HCT116 (cell line): ENCODE measurements around the gene PIM3. TPM values are rescaled to one million over a fixed set of nuclear protein-coding genes. Genes with fewer than 3 reads are reported as not detected.

Experiments
- ATAC-seq: fragments of 200-7000 bp; cut with Tn5 transposase; 2 replicates; pipeline ENCODE4 v1.9.1; 2020; ENCODE audit warnings: mild to moderate bottlenecking, moderate library complexity
- BruUV-seq: library from RNA; stranded (reverse); fragments of 400-500 nt; replicated peaks from 2 replicates; lab custom pipeline; 2021; lab: Mats Ljungman, UMichigan
- CTCF ChIA-PET: fragments of 300-600 bp; sonication (Branson Sonifier 250); formaldehyde crosslinking; loops from one replicate; lab custom pipeline; 2021; ENCODE audit warnings: antibody characterized with exemption; lab: Charles Lee
- POLR2A ChIA-PET: fragments of 300-600, 350-600 bp; sonication (Branson Sonifier 250); formaldehyde crosslinking; loops from one replicate; lab custom pipeline; 2021; ENCODE audit warnings: antibody characterized with exemption; lab: Charles Lee
- RAD21 ChIA-PET, 2 experiments: fragments of 300-600 bp; sonication (Branson Sonifier 250); formaldehyde crosslinking; loops; one replicate each; lab custom pipeline; 2023; ENCODE audit warnings: low total read pairs in 2 of 2; ENCODE audit not compliant: uncharacterized antibody in 2 of 2, unreplicated experiment in 2 of 2, low non-redundant PET in 1 of 2; lab: Charles Lee
- DNase-seq: peaks from one replicate; pipeline ENCODE4 v3.0.0-alpha.2; 2010; ENCODE audit warnings: low read depth, low spot score
- H2AFZ ChIP-seq: fragments of 200-600 bp; shearing (Covaris generic), sonication (generic); 2 replicates; pipeline ENCODE4 v1.6.1; 2017; ENCODE audit warnings: low read depth, mixed run types, mixed read lengths, antibody characterized with exemption, low read length; ENCODE audit not compliant: poor library complexity, severe bottlenecking
- H3K27ac ChIP-seq: 2 replicates; pipeline ENCODE4 v1.5.1; 2012; ENCODE audit warnings: low read depth, low read length
- H3K27me3 ChIP-seq: fragments of 200-600 bp; sonication (generic); 2 replicates; pipeline ENCODE4 v1.6.1; 2016; ENCODE audit warnings: mixed run types, low read length, mixed read lengths; ENCODE audit not compliant: insufficient read depth
- H3K36me3 ChIP-seq, 2 experiments: fragments of 200-500 bp in 1 of 2; fragments of 200-600 bp in 1 of 2; sonication (Bioruptor generic) in 1 of 2; sonication (generic) in 1 of 2; 2 replicates each; pipeline versions ENCODE4 v1.5.1 to v1.6.1; 2014 to 2016; ENCODE audit warnings: low read length in 2 of 2, inconsistent platforms in 1 of 2, mixed read lengths in 1 of 2, mixed run types in 1 of 2; ENCODE audit not compliant: insufficient read depth in 2 of 2, control insufficient read depth in 1 of 2
- H3K4me1 ChIP-seq, 2 experiments: fragments of 200-600 bp in 1 of 2; sonication (generic) in 1 of 2; 2 replicates each; pipeline versions ENCODE4 v1.5.1 to v1.6.1; 2012 to 2017; ENCODE audit warnings: low read length in 2 of 2, inconsistent platforms in 1 of 2, mild to moderate bottlenecking in 1 of 2, mixed read lengths in 1 of 2, mixed run types in 1 of 2, moderate library complexity in 1 of 2; ENCODE audit not compliant: insufficient read depth in 2 of 2, control insufficient read depth in 1 of 2
- H3K4me2 ChIP-seq: fragments of 200-600 bp; sonication (generic); 2 replicates; pipeline ENCODE4 v1.6.1; 2017; ENCODE audit warnings: mixed run types, low read length, mixed read lengths
- H3K4me3 ChIP-seq, 2 experiments: fragments of 200-600 bp in 1 of 2; sonication (generic) in 1 of 2; replicated peaks in 1 of 2; 2 replicates each; pipeline ENCODE4 v1.5.1; 2011 to 2016; ENCODE audit warnings: low read length in 2 of 2, control low read depth in 1 of 2, low read depth in 1 of 2, mild to moderate bottlenecking in 1 of 2, mixed read lengths in 1 of 2, mixed run types in 1 of 2
- H3K79me2 ChIP-seq: fragments of 200-600 bp; sonication (generic); 2 replicates; pipeline ENCODE4 v1.6.1; 2017; ENCODE audit warnings: mild to moderate bottlenecking, mixed run types, low read length, moderate library complexity, mixed read lengths; ENCODE audit not compliant: insufficient read depth
- H3K9ac ChIP-seq: fragments of 200-600 bp; sonication (generic); 2 replicates; pipeline ENCODE4 v1.6.1; 2016; ENCODE audit warnings: low read length, mixed read lengths
- H3K9me2 ChIP-seq: fragments of 200-600 bp; sonication (generic), shearing (Covaris generic); 2 replicates; pipeline ENCODE4 v1.6.1; 2017; ENCODE audit warnings: mixed run types, mild to moderate bottlenecking, moderate library complexity; ENCODE audit not compliant: insufficient read depth
- H3K9me3 ChIP-seq, 2 experiments: fragments of 200-500 bp in 1 of 2; fragments of 200-600 bp in 1 of 2; sonication (Bioruptor generic) in 1 of 2; sonication (generic) in 1 of 2; 2 replicates each; pipeline ENCODE4 v1.6.1; 2014 to 2017; ENCODE audit warnings: low read length in 2 of 2, mixed read lengths in 2 of 2, inconsistent platforms in 1 of 2, low read depth in 1 of 2, mild to moderate bottlenecking in 1 of 2, mixed run types in 1 of 2, moderate library complexity in 1 of 2; ENCODE audit not compliant: control insufficient read depth in 1 of 2, insufficient read depth in 1 of 2
- H4K20me1 ChIP-seq: fragments of 200-600 bp; sonication (generic), shearing (Covaris generic); 2 replicates; pipeline ENCODE4 v1.6.1; 2017; ENCODE audit warnings: mixed run types, mild to moderate bottlenecking, moderate library complexity; ENCODE audit not compliant: insufficient read depth
- CEBPB ChIP-seq: IDR thresholded peaks from 2 replicates; pipeline ENCODE4 v1.6.1; 2012; ENCODE audit warnings: low read depth
- EGR1 ChIP-seq: IDR thresholded peaks from 2 replicates; pipeline ENCODE4 v1.6.1; 2012; ENCODE audit warnings: low read depth
- FOSL1 ChIP-seq: IDR thresholded peaks from 2 replicates; pipeline ENCODE4 v1.6.1; 2012; ENCODE audit warnings: low read depth
- POLR2AphosphoS5 ChIP-seq: IDR thresholded peaks from 2 replicates; pipeline ENCODE4 v1.6.1; 2011; ENCODE audit warnings: mild to moderate bottlenecking, low read depth, low read length, moderate library complexity
- RAD21 ChIP-seq: IDR thresholded peaks from 2 replicates; pipeline ENCODE4 v1.6.1; 2012; ENCODE audit warnings: low read depth, mild to moderate bottlenecking
- SP1 ChIP-seq: IDR thresholded peaks from 2 replicates; pipeline ENCODE4 v1.6.1; 2012; ENCODE audit warnings: low read depth
- SRF ChIP-seq: IDR thresholded peaks from 2 replicates; pipeline ENCODE4 v1.6.1; 2012; ENCODE audit warnings: low read depth
- ZFX ChIP-seq: fragments of 450-650 bp; IDR thresholded peaks from 2 replicates; pipeline ENCODE4 v1.6.1; 2017
- ZNF274 ChIP-seq: fragments of 200-500 bp; sonication (Bioruptor generic); IDR thresholded peaks from 2 replicates; pipeline ENCODE4 v1.6.1; 2014; ENCODE audit warnings: mild to moderate bottlenecking, low read depth, low read length, inconsistent platforms
- intact Hi-C: fragments of 100-400 bp; cut with micrococcal nuclease; formaldehyde crosslinking; loops from 2 replicates; pipeline ENCODE4 v1.10.0; 2022
- total RNA-seq: library from RNA; stranded (reverse); gene quantifications from one replicate; pipeline ENCODE4 v1.2.1, GENCODE V29; 2021; ENCODE audit not compliant: unreplicated experiment
- TF ChIP-seq, protein P1 (sequence below): IDR thresholded peaks from 2 replicates; pipeline ENCODE4 v1.6.1; 2012; ENCODE audit warnings: low read depth
- TF ChIP-seq, protein P2 (sequence below): IDR thresholded peaks from 2 replicates; pipeline ENCODE4 v1.6.1; 2011; ENCODE audit warnings: mild to moderate bottlenecking, low read length, moderate library complexity; ENCODE audit not compliant: insufficient replicate concordance; ENCODE audit errors: extremely low read depth
- TF ChIP-seq, protein P3 (sequence below): IDR thresholded peaks from 2 replicates; pipeline ENCODE4 v1.6.1; 2012

The PIM3 gene
- total RNA-seq, 1 experiment from 2014 or later, result 116 TPM

DNA sequence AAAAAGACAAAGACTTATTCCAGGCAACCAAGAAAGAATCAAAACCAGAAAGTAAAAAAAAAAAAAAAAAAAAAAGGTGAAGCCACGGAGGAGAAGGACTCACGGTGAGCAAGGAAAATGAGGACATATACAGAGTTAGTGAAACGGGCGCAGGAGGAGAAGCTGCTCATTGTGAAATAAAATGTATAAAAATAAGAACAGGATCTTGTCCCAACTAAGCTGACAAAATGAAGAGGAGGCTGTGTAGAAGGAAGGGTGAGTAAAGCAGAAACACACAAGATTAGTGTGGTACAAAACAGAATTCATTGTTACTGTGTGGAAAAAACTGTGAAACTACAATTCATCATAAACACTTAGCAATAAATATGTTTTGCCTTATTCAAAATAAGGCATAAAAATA lies 44.3 kb downstream of the PIM3 start:
- H3K27me3 ChIP-seq, result no peaks in the 10 kb centered on the region
- TF ChIP-seq CEBPB, result no peak
- no peak for TF ChIP-seq FOSL1
- TF ChIP-seq SRF, result no peak
- TF ChIP-seq, protein P1, sequence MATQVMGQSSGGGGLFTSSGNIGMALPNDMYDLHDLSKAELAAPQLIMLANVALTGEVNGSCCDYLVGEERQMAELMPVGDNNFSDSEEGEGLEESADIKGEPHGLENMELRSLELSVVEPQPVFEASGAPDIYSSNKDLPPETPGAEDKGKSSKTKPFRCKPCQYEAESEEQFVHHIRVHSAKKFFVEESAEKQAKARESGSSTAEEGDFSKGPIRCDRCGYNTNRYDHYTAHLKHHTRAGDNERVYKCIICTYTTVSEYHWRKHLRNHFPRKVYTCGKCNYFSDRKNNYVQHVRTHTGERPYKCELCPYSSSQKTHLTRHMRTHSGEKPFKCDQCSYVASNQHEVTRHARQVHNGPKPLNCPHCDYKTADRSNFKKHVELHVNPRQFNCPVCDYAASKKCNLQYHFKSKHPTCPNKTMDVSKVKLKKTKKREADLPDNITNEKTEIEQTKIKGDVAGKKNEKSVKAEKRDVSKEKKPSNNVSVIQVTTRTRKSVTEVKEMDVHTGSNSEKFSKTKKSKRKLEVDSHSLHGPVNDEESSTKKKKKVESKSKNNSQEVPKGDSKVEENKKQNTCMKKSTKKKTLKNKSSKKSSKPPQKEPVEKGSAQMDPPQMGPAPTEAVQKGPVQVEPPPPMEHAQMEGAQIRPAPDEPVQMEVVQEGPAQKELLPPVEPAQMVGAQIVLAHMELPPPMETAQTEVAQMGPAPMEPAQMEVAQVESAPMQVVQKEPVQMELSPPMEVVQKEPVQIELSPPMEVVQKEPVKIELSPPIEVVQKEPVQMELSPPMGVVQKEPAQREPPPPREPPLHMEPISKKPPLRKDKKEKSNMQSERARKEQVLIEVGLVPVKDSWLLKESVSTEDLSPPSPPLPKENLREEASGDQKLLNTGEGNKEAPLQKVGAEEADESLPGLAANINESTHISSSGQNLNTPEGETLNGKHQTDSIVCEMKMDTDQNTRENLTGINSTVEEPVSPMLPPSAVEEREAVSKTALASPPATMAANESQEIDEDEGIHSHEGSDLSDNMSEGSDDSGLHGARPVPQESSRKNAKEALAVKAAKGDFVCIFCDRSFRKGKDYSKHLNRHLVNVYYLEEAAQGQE, result no peak
- no peak for TF ChIP-seq SP1
- no peak for TF ChIP-seq POLR2AphosphoS5
- no peak for TF ChIP-seq ZFX
- no peak for TF ChIP-seq EGR1
- TF ChIP-seq RAD21, result no peak
- TF ChIP-seq, protein P2, sequence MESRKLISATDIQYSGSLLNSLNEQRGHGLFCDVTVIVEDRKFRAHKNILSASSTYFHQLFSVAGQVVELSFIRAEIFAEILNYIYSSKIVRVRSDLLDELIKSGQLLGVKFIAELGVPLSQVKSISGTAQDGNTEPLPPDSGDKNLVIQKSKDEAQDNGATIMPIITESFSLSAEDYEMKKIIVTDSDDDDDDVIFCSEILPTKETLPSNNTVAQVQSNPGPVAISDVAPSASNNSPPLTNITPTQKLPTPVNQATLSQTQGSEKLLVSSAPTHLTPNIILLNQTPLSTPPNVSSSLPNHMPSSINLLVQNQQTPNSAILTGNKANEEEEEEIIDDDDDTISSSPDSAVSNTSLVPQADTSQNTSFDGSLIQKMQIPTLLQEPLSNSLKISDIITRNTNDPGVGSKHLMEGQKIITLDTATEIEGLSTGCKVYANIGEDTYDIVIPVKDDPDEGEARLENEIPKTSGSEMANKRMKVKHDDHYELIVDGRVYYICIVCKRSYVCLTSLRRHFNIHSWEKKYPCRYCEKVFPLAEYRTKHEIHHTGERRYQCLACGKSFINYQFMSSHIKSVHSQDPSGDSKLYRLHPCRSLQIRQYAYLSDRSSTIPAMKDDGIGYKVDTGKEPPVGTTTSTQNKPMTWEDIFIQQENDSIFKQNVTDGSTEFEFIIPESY, result no peak
- no peak for TF ChIP-seq ZNF274
- TF ChIP-seq, protein P3, sequence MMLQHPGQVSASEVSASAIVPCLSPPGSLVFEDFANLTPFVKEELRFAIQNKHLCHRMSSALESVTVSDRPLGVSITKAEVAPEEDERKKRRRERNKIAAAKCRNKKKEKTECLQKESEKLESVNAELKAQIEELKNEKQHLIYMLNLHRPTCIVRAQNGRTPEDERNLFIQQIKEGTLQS, result no peak
- TF ChIP-seq, all 23 proteins: peak for 0
- ChIA-PET RAD21 (interaction anchor here in 1 of 2 experiments (0.7 kb wide), 1 partner anchor 176 kb away, joined by 3 read pairs; no protein-coding TSS in a partner anchor), CTCF (interaction anchor here (1.9 kb wide), 1 partner anchor 26 kb away, joined by 4 read pairs; no protein-coding TSS in a partner anchor), POLR2A (no interaction called here)
- intact Hi-C loops, result no loop called here
- Histone ChIP-seq H3K4me1 (no peaks in the 10 kb centered on the region), H3K9me2 (no peaks in the 10 kb centered on the region), H3K4me2 (no peak overlapping the region), H3K36me3 (no peaks in the 10 kb centered on the region), H2AFZ (no peak overlapping the region), H3K27ac (no peak overlapping the region), H3K4me3 (no peak overlapping the region), H3K79me2 (no peaks in the 10 kb centered on the region), H3K9ac (no peak overlapping the region), H3K9me3 (no peaks in the 10 kb centered on the region), H4K20me1 (no peaks in the 10 kb centered on the region)
- ATAC-seq, result no peak
- no TSS peak for BruUV-seq
- DNase-seq, result no peak
